BJ (cell line): ENCODE results near the gene PLEK. TPM values are rescaled to one million over a fixed set of nuclear protein-coding genes. Genes with fewer than 3 reads are reported as not detected.

Source experiments
- CTCF ChIA-PET: fragments of 350-600 bp; formaldehyde crosslinking; extraction: SDS; loops from one replicate; lab custom pipeline; 2021; ENCODE audit warnings: antibody characterized with exemption, inconsistent platforms; lab: Yijun Ruan, JAX
- POLR2A ChIA-PET: fragments of 300-600 bp; sonication (Branson Sonifier 250); formaldehyde crosslinking; extraction: SDS; loops from one replicate; lab custom pipeline; 2021; ENCODE audit warnings: antibody characterized with exemption; lab: Charles Lee
- DNase-seq: peaks from one replicate; pipeline ENCODE4 v3.0.0-alpha.2; 2011; ENCODE audit warnings: low read depth
- H3K27me3 ChIP-seq: 2 replicates; pipeline ENCODE4 v1.6.0; 2011; ENCODE audit warnings: low read length; ENCODE audit not compliant: control insufficient read depth, insufficient read depth
- H3K36me3 ChIP-seq: 2 replicates; pipeline ENCODE4 v1.5.1; 2011; ENCODE audit warnings: low read length; ENCODE audit not compliant: control insufficient read depth, insufficient read depth
- H3K4me3 ChIP-seq: 2 replicates; pipeline ENCODE4 v1.5.1; 2011; ENCODE audit warnings: low read depth, mild to moderate bottlenecking, control low read depth, low read length
- polyA minus RNA-seq: library from RNA; depleted of rRNA, polyadenylated mRNA; stranded (reverse); fragments of >200 nt; gene quantifications from 2 replicates; pipeline ENCODE4 v1.2.3, GENCODE V29; 2011; rRNA and poly(A)+ RNA removed
- polyA plus RNA-seq: library from polyadenylated mRNA; depleted of rRNA; stranded (reverse); fragments of >200 nt; gene quantifications from 2 replicates; pipeline ENCODE4 v1.2.3, GENCODE V29; 2011; rRNA removed
- TF ChIP-seq, protein P1 (sequence below): IDR thresholded peaks from 2 replicates; pipeline ENCODE4 v1.5.1; 2011; ENCODE audit warnings: low read depth, mild to moderate bottlenecking, control low read depth, inconsistent platforms, low read length, moderate library complexity; ENCODE audit not compliant: insufficient read depth

Gene PLEK, protein sequence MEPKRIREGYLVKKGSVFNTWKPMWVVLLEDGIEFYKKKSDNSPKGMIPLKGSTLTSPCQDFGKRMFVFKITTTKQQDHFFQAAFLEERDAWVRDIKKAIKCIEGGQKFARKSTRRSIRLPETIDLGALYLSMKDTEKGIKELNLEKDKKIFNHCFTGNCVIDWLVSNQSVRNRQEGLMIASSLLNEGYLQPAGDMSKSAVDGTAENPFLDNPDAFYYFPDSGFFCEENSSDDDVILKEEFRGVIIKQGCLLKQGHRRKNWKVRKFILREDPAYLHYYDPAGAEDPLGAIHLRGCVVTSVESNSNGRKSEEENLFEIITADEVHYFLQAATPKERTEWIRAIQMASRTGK
- polyA plus RNA-seq (0.07 TPM in 1 of 2 replicates, not detected in the other), polyA minus RNA-seq (not detected in 2 replicates)

DNA sequence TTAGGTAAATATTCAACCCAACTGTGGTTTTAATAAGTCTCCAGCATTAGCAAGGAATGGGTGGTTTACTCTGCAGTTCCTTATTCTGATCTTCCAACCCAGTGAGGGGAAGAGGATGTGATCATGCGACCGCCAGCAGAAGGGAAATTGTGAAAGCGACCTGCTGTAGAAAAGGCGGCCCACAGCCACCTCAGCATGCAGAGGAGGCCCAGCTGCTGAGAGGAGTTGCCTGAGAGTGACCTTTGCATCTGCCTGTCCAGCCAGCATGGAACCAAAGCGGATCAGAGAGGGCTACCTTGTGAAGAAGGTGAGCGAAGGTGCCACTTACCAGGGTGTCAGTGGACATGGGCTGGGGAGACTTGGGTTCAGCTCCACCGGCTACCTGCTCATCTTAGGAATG, at the start of gene PLEK:
Gene PLEK, plus strand, starts transcription at position 196 of the 400 bp plus-strand sequence. Its CDS starts 70 bp downstream, at position 266.
- POLR2A ChIA-PET = no interaction called here
- no peaks in the 10 kb centered on the region for H3K27me3 ChIP-seq
- no peaks in the 10 kb centered on the region for H3K36me3 ChIP-seq
- CTCF ChIA-PET = interaction anchor here (1.1 kb wide), 1 partner anchor 20 kb away, joined by 3 read pairs; no protein-coding TSS in a partner anchor
- H3K4me3 ChIP-seq = no peak within 1 kb of the TSS
- no peak for DNase-seq
- TF ChIP-seq, protein P1, sequence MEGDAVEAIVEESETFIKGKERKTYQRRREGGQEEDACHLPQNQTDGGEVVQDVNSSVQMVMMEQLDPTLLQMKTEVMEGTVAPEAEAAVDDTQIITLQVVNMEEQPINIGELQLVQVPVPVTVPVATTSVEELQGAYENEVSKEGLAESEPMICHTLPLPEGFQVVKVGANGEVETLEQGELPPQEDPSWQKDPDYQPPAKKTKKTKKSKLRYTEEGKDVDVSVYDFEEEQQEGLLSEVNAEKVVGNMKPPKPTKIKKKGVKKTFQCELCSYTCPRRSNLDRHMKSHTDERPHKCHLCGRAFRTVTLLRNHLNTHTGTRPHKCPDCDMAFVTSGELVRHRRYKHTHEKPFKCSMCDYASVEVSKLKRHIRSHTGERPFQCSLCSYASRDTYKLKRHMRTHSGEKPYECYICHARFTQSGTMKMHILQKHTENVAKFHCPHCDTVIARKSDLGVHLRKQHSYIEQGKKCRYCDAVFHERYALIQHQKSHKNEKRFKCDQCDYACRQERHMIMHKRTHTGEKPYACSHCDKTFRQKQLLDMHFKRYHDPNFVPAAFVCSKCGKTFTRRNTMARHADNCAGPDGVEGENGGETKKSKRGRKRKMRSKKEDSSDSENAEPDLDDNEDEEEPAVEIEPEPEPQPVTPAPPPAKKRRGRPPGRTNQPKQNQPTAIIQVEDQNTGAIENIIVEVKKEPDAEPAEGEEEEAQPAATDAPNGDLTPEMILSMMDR = no peak

DNA sequence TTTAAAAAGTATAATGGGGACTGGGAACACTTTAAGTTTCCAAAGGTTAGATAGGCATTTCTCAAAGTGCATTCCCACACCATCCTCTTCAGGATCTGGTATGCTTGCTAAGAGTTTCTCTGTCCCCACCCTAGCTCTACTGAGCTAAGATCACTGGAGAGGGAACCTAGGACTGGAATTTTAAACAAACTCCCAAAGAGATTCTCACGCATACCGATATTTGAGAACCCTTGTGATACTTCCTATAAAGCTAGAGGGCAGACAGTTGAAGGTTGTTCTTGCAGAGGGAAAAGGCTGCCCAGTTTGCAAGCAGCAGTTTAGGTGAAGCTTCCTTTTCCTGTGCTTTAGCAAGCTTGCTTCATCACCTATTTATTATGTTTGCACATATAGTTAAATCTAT, 49.0 kb upstream of the PLEK start:
- DNase-seq = no peak
- Histone ChIP-seq H3K36me3 (0 out of 2 replicates have a peak, but pooled peaks cover 2% of the 10 kb centered on the region), H3K4me3 (no peak overlapping the region), H3K27me3 (no peaks in the 10 kb centered on the region)
- ChIA-PET CTCF (interaction anchor here (1.0 kb wide), 1 partner anchor 33 kb away, joined by 4 read pairs; no protein-coding TSS in a partner anchor), POLR2A (no interaction called here)
- TF ChIP-seq, protein P1 = peak; percentile 6; the same call in 1 of the 2 replicates

- CTCF ChIA-PET = no interaction called here
- no peak for DNase-seq
- POLR2A ChIA-PET = interaction anchor here (0.7 kb wide), 1 partner anchor 9 kb away, joined by 7 read pairs; no protein-coding TSS in a partner anchor
- H3K4me3 ChIP-seq = peak overlapping the region; percentile 93
- no peaks in the 10 kb centered on the region for H3K27me3 ChIP-seq
- TF ChIP-seq, protein P1 = no peak
- 0 out of 2 replicates have a peak, but pooled peaks cover 2% of the 10 kb centered on the region for H3K36me3 ChIP-seq
Measured at GRCh38 chr2:68317971-68318913, 46.8 kb upstream of the PLEK start.

DNA sequence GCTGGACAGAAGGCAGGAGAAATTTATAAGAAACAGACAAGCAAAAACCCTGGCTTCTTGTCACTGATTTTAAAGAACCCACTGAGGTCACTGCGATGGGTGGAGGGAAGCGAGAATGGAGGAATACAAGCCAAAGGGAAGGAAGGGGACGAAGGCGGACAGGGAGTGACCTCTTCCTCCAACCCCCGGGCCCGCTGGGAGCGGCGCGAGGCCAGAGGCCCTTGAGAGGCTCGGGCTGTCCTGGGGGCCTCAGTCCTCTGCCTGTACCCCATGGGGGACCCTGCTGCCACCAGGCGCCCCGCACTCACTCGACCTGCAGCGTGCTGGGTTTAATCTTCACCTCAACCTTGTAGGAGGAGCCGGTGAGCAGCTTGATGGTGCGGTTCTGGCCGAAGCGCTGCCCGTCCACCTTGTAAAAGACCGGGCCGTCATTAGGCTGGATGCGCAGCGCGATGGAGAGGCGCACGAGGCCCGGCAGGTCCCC, 46.1 kb upstream of the PLEK start:
- ChIA-PET POLR2A (interaction anchor here (0.5 to 1.3 kb wide), 2 partner anchors 66 to 71 kb away, joined by 4 to 6 read pairs; no protein-coding TSS in a partner anchor), CTCF (interaction anchor here (1.0 to 1.6 kb wide), 8 partner anchors 9 to 276 kb away, joined by 3 to 7 read pairs (median 3); no protein-coding TSS in a partner anchor)
- peak overlapping the region; percentile 93 for H3K4me3 ChIP-seq
- DNase-seq = no peak
- H3K27me3 ChIP-seq = no peaks in the 10 kb centered on the region
- H3K36me3 ChIP-seq = 0 out of 2 replicates have a peak, but pooled peaks cover 2% of the 10 kb centered on the region
- TF ChIP-seq, protein P1 = no peak
